Thyroid gland (tissue), 4 donors: ENCODE measurements around the gene RNF186.

ENCODE experiments used
- CTCF ChIP-seq, 6 experiments: fragments of 200-600 bp in 3 of 6; fragments of 450-650 bp in 3 of 6; sonication (generic) in 3 of 6; IDR thresholded peaks; one replicate each; pipeline ENCODE4 v1.5.1; 2016 to 2019; ENCODE audit warnings: antibody characterized with exemption in 6 of 6, mild to moderate bottlenecking in 2 of 6, inconsistent platforms in 1 of 6, moderate library complexity in 1 of 6
- POLR2A ChIP-seq, 2 donors: fragments of 450-650 bp; IDR thresholded peaks; one replicate each; pipeline ENCODE4 v1.6.1; 2017; ENCODE audit warnings: antibody characterized with exemption in 2 of 2, mild to moderate bottlenecking in 2 of 2, moderate library complexity in 1 of 2

DNA sequence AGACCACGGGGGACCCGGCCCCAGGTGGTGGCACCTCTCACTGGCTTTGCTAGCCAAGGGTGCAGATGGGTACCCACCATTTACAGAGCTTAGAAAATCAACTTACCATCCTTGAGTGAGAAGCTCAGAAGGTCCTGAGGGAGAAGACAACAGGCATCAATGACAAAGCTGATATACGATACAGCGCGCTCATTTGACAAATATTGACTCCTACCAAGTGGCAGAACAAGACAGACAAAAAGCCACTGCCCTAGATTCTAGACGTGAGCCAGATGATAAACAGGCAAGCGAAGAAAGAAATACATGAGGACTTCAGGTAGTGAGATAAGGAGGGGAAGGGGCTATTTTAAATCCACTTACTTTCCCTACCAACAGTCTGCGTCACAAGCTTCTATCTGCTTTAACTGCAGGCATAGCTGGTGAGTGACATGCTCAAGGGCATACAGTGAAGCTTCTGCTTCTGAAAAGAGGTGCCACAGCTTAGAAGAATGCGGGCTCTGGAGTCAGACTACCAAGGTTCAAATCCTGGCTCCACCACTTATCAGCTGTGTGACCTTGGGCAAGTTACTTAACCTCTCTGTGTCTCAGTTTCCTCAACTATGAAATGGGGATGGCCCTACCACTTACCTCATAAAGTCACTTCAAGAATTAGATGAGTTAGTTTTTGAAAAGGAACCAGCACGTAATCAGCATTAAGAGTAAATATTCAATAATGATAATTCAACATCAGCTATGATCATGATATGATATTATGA, 44.5 kb downstream of the RNF186 start:
- no peak for TF ChIP-seq CTCF (IDR thresholded peaks at IDR 0.05)
- no peak for TF ChIP-seq POLR2A (IDR thresholded peaks at IDR 0.05)
